Measurements from ENCODE around the gene CD52.

The CD52 gene

GRCh38 chr1:26317612-26318337, at the start of gene CD52:
Gene CD52 (plus strand): TSS chr1:26317958. CDS start chr1:26318018, 60 bp downstream.
- DNase-seq: peak; percentile 79 to 83

GRCh38 chr1:26268290-26269197, 49.2 kb upstream of the CD52 start:
- no peak for DNase-seq

GRCh38 chr1:26269198-26269550, 48.6 kb upstream of the CD52 start:
- DNase-seq: no peak

GRCh38 chr1:26274801-26275425, 42.8 kb upstream of the CD52 start:
- DNase-seq: no peak

DNA sequence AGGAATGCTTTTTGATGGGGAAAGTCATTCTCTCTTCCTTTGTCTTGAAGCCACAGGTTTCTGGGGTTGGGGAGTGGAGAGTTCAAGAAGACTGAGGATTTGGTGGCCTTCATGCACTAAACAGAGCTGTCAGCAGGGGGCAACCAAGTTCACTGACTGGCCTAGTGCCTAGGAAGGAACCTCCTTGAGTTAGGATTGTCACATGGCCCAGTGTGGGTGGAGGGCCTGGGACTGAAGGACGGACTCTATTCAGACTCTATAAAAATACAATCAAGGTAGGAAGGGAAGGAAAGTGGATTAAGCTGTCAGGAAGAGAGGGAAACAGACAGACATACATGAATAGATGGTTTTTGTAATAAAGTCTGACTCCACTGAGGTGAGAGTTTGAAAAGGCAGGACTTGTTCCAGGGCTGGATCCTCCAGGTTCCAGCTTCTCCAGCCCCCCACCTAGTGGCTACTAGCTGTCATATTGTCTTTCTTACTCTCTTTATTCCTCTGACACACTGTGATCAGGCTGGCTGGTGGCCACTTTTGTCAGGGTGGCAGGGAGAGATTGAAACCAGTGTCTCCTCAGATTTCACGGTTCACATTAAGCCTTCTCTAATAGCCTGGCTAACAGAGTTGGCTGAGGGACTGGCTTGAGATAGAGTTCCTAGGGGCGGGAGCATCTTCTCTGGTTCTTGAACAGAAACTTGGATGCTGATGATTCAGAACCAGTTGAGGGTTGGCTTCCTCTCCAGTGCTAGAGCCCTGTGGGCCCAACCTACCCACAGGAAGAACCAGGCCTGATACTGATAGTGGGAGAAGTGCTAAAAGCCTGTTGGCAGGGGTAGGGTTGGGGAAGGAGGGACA, 42.0 kb upstream of the CD52 start:
- DNase-seq: peak; percentile 79 to 88

DNA sequence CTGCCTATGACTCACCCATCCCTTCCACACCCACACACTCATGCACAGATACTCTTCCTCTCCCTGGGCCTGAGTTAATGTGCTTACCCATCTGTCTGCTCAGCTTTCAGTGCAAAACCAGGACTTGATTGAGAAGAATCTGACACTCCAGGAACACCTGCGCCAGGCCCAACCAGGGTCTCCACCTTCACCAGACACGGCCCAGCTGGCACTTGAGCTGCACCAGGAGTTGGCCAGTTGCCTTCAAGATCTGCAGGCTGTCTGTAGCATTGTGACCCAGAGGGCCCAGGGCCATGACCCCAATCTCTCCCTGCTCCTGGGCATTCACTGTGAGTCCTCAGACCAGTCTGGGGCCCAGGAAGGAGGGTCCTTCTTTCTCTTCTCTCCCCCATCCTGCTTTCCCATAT, 41.3 kb upstream of the CD52 start:
- DNase-seq: no peak

- no peak for DNase-seq
These were observed 40.5 kb upstream of the CD52 start for GRCh38 chr1:26277261-26277661.

GRCh38 chr1:26277719-26278118, 40.0 kb upstream of the CD52 start:
- DNase-seq: no peak

GRCh38 chr1:26278303-26278702, 39.5 kb upstream of the CD52 start:
- DNase-seq: no peak

GRCh38 chr1:26278724-26279455, 38.9 kb upstream of the CD52 start:
- DNase-seq: peak; percentile 52 to 58

- DNase-seq: peak; percentile 77 to 84
These were observed 38.1 kb upstream of the CD52 start, which contains the start of gene SH3BGRL3 for GRCh38 chr1:26279456-26280332. Gene SH3BGRL3 (plus strand): TSS chr1:26280086. CDS start chr1:26280156, 70 bp downstream.

DNA sequence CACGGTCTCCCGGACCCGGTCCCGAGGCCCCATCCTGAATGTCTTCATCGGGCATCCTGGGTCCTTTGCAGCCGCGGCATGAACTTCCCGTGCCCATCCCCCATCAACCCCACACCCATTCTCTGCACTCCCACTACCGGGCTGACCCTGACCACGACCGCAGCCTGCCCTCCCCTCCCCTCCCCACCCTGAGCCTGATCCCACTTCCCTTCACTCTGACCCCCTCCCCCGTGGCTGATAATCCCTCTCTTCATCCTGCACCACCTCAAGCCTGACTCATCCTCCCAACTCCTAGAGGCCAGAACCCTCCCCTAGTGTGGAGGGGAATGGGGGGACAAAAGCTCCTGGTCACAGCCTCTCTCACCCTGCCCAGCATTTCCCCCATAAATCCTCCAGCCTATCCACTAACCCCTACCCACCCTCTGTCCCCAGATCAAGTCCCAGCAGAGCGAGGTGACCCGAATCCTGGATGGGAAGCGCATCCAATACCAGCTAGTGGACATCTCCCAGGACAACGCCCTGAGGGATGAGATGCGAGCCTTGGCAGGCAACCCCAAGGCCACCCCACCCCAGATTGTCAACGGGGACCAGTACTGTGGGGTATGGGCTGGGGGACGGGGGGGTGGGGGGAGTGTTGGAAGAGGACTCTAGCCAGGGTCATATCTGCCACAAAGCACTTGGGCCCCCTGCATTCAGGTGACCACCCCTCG, 37.3 kb upstream of the CD52 start:
- DNase-seq: peak in 1 of 2 donors; percentile 25

DNA sequence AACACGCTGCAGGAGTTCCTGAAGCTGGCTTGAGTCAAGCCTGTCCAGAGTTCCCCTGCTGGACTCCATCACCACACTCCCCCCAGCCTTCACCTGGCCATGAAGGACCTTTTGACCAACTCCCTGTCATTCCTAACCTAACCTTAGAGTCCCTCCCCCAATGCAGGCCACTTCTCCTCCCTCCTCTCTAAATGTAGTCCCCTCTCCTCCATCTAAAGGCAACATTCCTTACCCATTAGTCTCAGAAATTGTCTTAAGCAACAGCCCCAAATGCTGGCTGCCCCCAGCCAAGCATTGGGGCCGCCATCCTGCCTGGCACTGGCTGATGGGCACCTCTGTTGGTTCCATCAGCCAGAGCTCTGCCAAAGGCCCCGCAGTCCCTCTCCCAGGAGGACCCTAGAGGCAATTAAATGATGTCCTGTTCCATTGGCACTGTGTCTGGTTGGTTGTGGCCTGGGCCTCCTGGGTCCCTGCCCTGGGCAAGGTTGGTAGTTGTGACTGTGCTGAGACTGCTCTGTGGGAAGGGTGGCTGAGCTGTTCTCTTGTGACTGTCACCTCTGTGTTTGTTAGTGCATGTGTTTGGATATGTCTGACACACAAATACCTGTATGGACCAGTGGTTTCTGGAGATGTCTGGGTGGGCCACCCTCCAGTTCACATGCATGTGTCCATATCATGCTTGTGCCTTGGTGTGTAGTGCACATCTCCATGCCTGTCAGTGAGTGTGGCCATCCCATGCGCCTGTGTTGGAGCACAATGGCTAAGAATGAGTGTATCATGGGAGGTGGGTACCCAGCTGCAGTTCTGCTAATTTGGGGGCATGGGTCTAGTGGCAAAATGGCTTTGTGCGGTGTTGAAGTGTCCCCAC, 36.4 kb upstream of the CD52 start:
- no peak for DNase-seq

DNA sequence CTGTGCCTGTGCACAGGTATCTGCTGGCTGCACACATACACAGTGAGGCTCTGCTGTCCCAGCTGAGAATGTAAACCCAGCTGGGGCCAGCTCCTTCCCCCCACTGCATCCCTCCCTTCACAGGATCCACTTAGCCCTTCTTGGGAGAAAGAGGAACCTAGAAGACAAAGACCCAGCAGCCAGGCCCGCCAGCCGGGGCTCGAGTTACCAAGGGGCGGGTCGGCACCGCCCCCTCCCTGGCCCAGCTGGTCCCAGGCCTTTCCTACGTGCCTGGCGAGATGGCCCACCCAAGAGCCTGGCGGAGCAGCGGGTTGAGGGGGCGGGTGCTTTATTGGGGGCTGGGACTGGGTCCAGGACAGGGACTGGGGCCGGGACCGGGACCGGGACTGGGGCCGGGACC, 35.8 kb upstream of the CD52 start:
- DNase-seq: no peak

DNA sequence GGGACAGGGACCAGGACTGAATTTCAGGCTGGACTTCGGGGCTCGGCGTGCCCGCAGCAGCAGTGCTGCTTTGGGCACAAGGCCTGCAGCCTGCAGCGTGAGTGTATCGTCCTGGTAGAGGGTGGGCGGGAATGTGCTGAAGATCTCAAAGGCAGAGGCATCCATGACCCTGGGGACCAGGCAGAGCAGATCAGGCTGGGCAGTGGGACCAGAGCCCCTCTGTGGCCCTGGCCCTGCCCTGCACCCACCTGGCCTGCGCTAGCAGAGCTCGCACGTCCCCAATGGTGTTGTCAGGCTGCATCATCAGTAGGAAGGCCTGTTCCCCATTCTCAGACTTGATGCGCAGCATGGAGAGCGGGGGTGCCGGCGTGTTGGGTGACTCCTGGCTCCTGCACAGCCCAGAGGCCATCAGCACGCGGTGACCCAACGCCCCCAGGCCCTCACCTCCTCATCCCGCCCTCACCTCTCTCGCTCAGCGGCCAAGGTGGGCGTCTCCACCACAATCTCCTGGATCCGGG, 35.3 kb upstream of the CD52 start:
- DNase-seq: no peak

DNA sequence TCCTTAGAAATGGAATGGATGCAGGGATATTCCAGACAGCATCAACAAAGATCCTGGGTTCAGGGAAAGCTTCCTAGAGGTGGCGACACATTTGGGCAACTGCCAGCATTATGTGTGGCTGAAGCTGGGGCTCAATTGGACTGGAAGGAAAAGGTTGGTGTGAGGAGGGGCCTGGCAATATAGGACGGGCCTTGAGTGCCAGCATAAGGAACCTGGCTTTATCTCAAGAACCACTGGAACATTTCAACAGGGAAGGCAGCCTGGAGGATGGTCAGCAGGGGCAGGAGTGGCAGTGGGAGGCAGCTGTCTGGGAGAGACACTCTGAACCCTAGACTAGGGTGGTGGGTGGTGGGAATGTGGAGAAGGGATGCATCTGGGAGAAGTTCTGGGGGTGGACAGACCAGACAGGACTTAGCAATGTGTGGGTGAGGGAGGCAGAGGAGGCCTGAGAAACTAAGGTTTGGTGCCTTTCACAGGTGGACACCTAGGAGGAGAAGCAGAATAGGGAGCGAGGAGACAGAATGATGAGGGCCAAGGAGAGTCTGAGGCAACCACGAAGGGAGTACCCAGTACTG, 34.4 kb upstream of the CD52 start:
- DNase-seq: no peak

DNA sequence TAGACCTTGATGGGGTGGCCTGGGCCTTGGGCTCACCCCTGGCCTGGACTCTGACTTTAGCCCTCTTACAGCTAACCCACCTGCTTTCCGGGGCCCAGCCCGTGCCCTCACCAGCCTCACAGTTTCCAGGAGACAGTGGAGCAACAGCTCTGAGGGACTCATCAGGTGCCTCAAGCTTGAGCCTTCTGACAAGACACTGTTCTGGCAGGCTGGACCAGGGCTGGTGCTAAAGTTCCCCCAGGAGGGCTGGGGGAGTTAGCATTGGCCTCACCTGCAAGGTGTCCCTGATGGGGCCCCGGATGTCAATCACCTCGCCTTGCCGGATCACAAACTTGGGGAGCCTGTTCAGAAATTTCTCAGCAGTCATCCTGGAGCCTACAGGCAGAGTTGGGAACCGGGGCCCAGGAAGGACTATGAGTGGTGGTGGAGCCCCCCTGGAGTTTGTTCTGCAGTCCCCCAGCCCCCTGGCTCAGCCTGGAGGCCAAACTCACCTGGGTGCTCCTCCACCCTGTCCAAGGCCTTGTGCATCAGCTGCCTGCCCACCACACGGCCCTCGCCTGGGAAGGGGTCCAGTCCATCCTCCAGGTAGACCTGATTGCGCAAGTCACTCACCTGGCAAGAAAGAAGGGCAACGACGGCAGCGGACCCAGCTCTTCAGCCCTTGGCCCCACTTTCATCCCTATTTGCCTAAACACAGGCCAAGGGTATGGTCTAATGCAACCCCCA, 33.7 kb upstream of the CD52 start:
- DNase-seq: no peak

Measured in activated CD4-positive, alpha-beta T cell treated with anti-CD3 and anti-CD28 coated beads for 4 hours (primary cell).